ENCODE results near the gene RBBP9.
A peak's percentile ranks its signal among the peaks of the same experiment; 100 is the strongest.

Gene RBBP9

GRCh38 chr20:18466894-18467730, 29.9 kb downstream of the RBBP9 start, which contains the start of the genes DZANK1 and POLR3F (continued):
- TF ChIP-seq, protein P1, sequence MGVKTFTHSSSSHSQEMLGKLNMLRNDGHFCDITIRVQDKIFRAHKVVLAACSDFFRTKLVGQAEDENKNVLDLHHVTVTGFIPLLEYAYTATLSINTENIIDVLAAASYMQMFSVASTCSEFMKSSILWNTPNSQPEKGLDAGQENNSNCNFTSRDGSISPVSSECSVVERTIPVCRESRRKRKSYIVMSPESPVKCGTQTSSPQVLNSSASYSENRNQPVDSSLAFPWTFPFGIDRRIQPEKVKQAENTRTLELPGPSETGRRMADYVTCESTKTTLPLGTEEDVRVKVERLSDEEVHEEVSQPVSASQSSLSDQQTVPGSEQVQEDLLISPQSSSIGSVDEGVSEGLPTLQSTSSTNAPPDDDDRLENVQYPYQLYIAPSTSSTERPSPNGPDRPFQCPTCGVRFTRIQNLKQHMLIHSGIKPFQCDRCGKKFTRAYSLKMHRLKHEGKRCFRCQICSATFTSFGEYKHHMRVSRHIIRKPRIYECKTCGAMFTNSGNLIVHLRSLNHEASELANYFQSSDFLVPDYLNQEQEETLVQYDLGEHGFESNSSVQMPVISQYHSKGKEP (tag by site-specific recombination; IDR thresholded peaks at IDR 0.05), result peak; percentile 81; the same call in 1 of the 2 replicates
- no peak for TF ChIP-seq PBX3 (CRISPR knock-in tag; IDR thresholded peaks at IDR 0.05)
- TF ChIP-seq SCRT1 (tag by site-specific recombination; IDR thresholded peaks at IDR 0.05; ENCODE audit: borderline replicate concordance), result no peak
- TF ChIP-seq, protein P2, sequence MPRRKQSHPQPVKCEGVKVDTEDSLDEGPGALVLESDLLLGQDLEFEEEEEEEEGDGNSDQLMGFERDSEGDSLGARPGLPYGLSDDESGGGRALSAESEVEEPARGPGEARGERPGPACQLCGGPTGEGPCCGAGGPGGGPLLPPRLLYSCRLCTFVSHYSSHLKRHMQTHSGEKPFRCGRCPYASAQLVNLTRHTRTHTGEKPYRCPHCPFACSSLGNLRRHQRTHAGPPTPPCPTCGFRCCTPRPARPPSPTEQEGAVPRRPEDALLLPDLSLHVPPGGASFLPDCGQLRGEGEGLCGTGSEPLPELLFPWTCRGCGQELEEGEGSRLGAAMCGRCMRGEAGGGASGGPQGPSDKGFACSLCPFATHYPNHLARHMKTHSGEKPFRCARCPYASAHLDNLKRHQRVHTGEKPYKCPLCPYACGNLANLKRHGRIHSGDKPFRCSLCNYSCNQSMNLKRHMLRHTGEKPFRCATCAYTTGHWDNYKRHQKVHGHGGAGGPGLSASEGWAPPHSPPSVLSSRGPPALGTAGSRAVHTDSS (tag by site-specific recombination; IDR thresholded peaks at IDR 0.05), result no peak; the same call in 1 of the 2 replicates
- TF ChIP-seq ZNF610 (tag by site-specific recombination; IDR thresholded peaks at IDR 0.05; ENCODE audit: borderline replicate concordance), result peak; percentile 100
- TF ChIP-seq ZXDB (tag by site-specific recombination; IDR thresholded peaks at IDR 0.05), result peak; percentile 95
- no peak for TF ChIP-seq ZNF366 (tag by site-specific recombination; conservative IDR thresholded peaks at IDR 0.05)
- TF ChIP-seq ZNF645 (tag by site-specific recombination; IDR thresholded peaks at IDR 0.05), result no peak
- TF ChIP-seq ZBTB17 (tag by site-specific recombination; IDR thresholded peaks at IDR 0.05), result peak; percentile 72
- TF ChIP-seq ZNF621 (tag by site-specific recombination; IDR thresholded peaks at IDR 0.05), result no peak
- TF ChIP-seq, protein P3, sequence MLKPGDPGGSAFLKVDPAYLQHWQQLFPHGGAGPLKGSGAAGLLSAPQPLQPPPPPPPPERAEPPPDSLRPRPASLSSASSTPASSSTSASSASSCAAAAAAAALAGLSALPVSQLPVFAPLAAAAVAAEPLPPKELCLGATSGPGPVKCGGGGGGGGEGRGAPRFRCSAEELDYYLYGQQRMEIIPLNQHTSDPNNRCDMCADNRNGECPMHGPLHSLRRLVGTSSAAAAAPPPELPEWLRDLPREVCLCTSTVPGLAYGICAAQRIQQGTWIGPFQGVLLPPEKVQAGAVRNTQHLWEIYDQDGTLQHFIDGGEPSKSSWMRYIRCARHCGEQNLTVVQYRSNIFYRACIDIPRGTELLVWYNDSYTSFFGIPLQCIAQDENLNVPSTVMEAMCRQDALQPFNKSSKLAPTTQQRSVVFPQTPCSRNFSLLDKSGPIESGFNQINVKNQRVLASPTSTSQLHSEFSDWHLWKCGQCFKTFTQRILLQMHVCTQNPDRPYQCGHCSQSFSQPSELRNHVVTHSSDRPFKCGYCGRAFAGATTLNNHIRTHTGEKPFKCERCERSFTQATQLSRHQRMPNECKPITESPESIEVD (tag by site-specific recombination; IDR thresholded peaks at IDR 0.05), result no peak; the same call in 1 of the 2 replicates
- TF ChIP-seq ZNF571 (tag by site-specific recombination; IDR thresholded peaks at IDR 0.05), result no peak
- TF ChIP-seq, protein P4, sequence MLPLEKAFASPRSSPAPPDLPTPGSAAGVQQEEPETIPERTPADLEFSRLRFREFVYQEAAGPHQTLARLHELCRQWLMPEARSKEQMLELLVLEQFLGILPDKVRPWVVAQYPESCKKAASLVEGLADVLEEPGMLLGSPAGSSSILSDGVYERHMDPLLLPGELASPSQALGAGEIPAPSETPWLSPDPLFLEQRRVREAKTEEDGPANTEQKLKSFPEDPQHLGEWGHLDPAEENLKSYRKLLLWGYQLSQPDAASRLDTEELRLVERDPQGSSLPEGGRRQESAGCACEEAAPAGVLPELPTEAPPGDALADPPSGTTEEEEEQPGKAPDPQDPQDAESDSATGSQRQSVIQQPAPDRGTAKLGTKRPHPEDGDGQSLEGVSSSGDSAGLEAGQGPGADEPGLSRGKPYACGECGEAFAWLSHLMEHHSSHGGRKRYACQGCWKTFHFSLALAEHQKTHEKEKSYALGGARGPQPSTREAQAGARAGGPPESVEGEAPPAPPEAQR (tag by site-specific recombination; IDR thresholded peaks at IDR 0.05), result 0 out of 2 replicates have a peak, but pooled peaks have one; percentile 66
- peak; percentile 66 for TF ChIP-seq ZNF76 (tag by site-specific recombination; IDR thresholded peaks at IDR 0.05; ENCODE audit: borderline replicate concordance, low read depth)
- no peak for TF ChIP-seq ZNF292 (tag by site-specific recombination; IDR thresholded peaks at IDR 0.05; ENCODE audit: borderline replicate concordance, low read depth)
- no peak for TF ChIP-seq ZNF600 (tag by site-specific recombination; IDR thresholded peaks at IDR 0.05)
- TF ChIP-seq ZNF266 (tag by site-specific recombination; IDR thresholded peaks at IDR 0.05; ENCODE audit: low read depth), result no peak
- no peak for TF ChIP-seq SALL2 (tag by site-specific recombination; IDR thresholded peaks at IDR 0.05; ENCODE audit: borderline replicate concordance)
- TF ChIP-seq ZNF24 (tag by site-specific recombination; IDR thresholded peaks at IDR 0.05), result peak; percentile 62
- TF ChIP-seq, protein P5, sequence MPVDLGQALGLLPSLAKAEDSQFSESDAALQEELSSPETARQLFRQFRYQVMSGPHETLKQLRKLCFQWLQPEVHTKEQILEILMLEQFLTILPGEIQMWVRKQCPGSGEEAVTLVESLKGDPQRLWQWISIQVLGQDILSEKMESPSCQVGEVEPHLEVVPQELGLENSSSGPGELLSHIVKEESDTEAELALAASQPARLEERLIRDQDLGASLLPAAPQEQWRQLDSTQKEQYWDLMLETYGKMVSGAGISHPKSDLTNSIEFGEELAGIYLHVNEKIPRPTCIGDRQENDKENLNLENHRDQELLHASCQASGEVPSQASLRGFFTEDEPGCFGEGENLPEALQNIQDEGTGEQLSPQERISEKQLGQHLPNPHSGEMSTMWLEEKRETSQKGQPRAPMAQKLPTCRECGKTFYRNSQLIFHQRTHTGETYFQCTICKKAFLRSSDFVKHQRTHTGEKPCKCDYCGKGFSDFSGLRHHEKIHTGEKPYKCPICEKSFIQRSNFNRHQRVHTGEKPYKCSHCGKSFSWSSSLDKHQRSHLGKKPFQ (tag by site-specific recombination; IDR thresholded peaks at IDR 0.05), result no peak
- TF ChIP-seq ZNF843 (tag by site-specific recombination; IDR thresholded peaks at IDR 0.05), result no peak; the same call in 1 of the 2 replicates
- TF ChIP-seq ZNF707 (tag by site-specific recombination; IDR thresholded peaks at IDR 0.05), result no peak
- no peak for TF ChIP-seq ZNF548 (tag by site-specific recombination; IDR thresholded peaks at IDR 0.05)
- TF ChIP-seq SCRT2 (tag by site-specific recombination; IDR thresholded peaks at IDR 0.05), result peak; percentile 31; the same call in 1 of the 2 replicates
- peak; percentile 99 for TF ChIP-seq ZNF449 (tag by site-specific recombination; IDR thresholded peaks at IDR 0.05)
- no peak for TF ChIP-seq RBAK (tag by site-specific recombination; IDR thresholded peaks at IDR 0.05)
- TF ChIP-seq ZSCAN30 (tag by site-specific recombination; IDR thresholded peaks at IDR 0.05), result peak; percentile 90
